NCI-H226 (cell line): Measurements from ENCODE around the gene AGA.
A peak's percentile ranks its signal among the peaks of the same experiment; 100 is the strongest.

Source experiments
- DNase-seq: peaks from one replicate; pipeline ENCODE4 v3.0.0-alpha.2; 2015

Gene AGA

DNA sequence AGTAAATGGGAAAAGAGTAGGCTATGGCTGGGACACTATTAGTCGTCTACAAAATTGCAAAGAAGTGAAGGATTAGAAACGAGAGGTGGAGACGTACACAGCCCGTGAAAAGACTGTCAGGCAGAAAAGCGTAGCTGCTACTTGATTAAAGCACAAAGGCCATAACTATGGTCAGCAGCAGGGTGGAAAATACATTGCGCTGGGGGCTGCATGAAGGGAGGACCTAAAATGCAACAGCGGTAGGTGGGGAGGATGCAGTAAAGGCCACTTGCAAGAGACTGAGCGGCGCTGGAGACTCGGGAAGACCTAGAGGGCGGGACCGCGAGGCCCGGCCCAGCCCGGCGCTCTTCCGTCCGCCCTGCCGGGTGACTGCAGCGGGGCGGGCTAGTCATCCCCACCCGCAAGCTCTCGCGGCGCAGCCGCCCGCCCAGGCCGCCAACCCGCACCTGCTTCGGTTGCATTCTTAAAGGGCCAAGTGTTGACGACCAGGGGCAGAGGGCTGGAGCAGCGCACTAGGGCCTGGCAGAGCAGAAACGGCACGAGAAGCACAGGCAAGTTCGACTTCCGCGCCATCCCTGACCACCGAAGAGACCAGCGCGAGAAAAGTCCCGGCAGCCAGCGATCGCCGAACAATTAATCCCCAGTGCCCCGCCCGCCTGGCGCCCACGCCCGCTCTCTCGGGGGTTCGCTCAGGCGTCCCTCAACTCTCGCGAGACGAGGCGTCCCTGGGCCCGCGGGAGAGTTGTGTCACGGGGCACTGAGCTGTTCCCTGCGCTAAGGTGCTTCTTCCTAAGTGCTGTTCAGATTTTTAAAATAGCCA is at the start of gene AGA:
Gene AGA, minus strand, starts transcription at position 635 of the 820 bp plus-strand sequence. Its CDS starts 62 bp downstream, at position 573.
- DNase-seq = peak; percentile 85

DNA sequence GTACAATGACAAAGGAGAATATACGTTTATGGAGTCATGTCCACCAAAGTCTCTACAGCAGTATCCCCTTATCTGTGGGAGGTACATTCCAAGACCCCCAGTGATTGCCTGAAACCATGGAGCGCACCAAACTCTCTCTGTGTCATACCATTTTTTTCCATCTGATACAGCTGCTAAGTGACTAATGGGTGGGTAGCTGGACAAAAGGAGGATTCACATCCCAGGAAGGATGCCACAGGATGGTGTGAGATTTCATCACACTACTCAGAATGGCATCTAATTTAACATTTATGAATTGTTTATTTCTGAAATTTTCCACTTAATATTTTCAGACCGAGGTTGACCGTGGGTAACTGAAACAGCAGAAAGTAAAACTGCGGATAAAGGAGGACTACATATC is 49.8 kb upstream of the AGA start:
- DNase-seq = no peak

- no peak for DNase-seq
Observed at GRCh38 chr4:177490769-177491168, 48.5 kb upstream of the AGA start.

DNA sequence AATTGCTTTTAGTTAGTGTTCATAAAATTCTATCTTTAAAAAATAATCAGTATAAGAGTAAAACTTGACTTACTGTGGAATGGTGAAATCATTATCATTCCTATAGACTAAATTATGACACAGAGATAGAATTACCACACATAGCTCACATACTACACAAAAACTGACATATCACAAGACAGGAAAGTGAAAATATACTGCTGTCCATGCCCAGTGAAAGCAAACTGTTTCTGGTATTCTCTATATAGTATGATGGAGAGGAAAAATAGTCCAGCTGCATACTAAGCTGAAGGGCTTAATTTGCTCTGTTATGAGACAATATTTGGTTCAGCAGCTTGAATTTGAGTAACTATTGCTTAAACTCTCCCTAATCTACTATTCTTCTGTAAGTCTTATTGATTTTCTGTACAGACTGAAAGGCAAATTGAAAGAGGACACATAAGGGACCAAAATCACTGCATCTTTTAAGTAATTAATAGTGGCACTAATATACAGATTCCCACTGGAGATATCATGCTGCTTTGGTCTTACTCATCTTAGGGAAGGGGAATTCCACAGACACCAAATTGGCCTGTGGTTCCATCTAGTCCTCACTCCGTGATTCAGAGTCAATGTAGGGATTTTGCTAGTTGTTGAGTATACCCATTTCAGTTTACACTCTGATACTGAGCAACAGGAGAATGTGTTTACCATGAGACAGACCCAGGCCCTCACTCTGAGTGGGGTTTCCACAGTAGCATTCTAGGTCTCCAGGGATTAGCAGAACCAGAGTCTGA is 47.4 kb upstream of the AGA start:
- no peak for DNase-seq

DNA sequence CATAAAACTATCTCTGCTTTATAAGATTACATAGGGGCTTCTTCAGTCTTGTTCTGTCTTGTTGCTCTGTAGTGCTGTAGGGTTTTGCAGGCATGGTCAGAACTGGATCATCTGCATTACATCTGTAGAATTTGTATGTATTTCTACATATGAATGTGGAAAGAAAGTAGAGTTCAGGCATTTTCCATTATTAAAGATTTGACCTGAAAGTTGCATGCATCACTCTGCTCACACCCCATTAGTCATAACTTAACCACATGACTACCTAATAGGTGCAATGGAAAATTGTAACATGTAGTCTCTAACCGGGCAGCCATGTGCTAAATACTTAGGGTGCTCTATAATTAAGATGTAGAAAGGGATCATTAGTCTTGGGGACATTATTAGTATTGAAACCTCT is 45.7 kb upstream of the AGA start:
- no peak for DNase-seq

- no peak for DNase-seq
Observed at GRCh38 chr4:177485528-177485927, 43.3 kb upstream of the AGA start.

GRCh38 chr4:177484613-177485021 is 42.4 kb upstream of the AGA start:
- peak; percentile 60 for DNase-seq

- no peak for DNase-seq
Observed at GRCh38 chr4:177483760-177484159, 41.5 kb upstream of the AGA start.

DNA sequence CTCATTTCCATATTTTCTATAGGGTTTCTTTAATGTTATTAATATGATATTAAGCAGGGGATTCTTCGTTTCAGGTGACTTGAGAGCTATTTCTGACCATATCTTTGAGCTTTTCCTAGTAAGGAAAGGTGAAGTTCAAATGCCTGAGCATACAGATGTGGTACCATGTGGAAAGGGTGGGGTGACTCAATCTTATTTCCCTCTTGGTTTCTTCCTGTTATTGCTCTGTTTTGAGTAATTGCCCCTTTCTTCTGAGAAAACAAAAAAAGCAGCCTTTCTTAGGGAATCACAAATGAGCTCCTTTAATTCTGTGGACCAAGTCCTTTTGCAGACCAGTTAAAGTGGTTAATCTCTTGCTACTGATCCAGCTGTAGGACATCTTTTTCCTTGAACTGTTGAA is 41.0 kb upstream of the AGA start:
- DNase-seq = no peak

DNA sequence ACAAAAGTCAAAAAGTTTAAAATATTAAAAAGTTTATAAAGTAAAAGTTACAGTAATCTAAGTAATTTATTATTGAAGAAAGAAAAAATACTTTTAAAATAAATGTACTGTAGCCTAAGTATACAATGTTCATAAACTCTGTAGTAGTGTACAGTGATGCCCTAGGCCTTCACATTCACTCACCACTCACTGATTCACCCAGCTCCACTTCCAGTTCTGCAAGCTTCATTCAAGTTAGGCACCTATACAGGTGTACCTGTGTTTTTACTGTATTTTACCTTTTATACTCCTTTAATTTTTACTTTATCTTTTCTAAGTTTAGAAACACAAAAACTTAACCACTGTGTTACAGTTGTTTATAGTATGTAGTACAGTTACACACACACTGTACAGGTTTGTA is 40.1 kb upstream of the AGA start:
- no peak for DNase-seq

- peak; percentile 62 for DNase-seq
Observed at GRCh38 chr4:177480795-177481194, 38.6 kb upstream of the AGA start.

DNA sequence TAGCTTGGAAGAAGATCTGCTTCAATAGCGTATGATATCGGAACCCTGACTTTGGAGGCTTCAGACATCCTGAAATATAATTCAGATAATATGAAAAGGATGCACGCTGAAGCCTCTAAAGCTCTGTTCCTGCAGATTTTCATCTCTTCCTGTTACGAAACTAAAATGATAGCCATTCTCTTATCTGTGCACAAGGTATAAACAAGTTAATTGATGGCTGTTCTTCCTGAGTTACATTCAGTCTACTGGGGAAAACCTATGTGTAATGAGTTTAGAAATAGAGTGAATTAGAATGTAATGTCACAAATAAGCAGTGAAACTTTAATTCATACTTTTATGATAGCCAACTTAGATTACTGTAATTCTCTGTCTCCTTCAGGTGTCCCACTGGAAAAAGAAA is 36.8 kb upstream of the AGA start:
- DNase-seq = no peak

- no peak for DNase-seq
Observed at GRCh38 chr4:177478496-177478895, 36.3 kb upstream of the AGA start.

DNA sequence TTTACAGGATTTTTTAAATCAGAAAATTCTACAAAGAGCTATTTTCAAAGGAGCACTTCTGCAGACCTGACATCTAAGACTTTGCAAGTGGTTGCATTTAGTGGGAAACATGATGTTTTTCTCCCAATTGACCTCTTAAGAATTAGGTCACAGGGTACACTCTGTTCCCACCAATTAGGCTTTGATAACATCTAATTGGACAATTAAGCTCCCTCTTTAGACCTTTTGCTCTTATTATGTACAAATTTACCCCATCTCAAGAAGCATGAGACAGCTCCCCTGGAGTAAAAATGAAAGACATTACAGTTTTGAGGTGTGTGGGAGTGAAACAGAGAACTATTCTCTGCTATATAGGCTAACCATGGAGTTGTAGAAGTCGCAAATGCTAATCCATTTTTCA is 31.8 kb upstream of the AGA start:
- DNase-seq = no peak

- no peak for DNase-seq
Observed at GRCh38 chr4:177464026-177464425, 21.8 kb upstream of the AGA start.

- peak; percentile 68 for DNase-seq
Observed at GRCh38 chr4:177461606-177462005, 19.4 kb upstream of the AGA start.

DNA sequence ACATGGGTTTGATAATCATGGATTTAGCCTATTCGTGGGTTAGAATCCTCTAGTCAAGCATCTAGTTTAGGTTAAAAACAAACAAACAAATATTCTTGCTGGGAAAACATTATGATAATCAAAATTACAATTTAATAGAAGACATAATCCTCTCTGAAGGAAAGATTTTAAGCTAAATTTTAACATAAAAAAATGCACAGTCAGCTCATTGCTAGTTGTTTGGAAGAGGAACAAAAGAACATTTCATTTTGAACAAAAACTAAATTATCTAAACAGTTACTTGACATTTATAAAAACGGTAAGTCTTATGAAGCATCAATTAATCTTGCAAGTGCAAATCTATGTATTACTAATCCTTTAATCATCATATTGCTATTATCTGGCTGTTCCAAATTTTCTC is 18.2 kb upstream of the AGA start:
- DNase-seq = no peak

DNA sequence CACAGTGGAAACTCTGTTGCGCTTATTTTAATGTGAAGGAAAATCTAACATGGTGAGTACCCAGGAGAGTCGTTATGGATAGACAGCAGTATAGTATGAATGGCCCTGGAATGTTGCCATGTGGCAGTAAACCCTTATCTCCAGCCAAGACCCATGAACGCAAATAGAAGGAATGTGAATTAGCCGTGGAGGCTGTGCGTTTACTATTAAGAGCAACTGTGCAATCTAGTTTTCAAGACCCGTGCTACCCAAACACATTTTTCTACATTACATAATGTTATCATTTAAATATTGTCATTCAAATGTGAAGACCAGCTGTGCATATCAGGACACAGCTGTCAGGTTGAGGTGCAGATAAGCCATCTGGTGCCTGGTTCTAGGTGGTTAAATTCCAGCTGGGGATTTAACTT is 13.3 kb upstream of the AGA start:
- DNase-seq = peak; percentile 13

DNA sequence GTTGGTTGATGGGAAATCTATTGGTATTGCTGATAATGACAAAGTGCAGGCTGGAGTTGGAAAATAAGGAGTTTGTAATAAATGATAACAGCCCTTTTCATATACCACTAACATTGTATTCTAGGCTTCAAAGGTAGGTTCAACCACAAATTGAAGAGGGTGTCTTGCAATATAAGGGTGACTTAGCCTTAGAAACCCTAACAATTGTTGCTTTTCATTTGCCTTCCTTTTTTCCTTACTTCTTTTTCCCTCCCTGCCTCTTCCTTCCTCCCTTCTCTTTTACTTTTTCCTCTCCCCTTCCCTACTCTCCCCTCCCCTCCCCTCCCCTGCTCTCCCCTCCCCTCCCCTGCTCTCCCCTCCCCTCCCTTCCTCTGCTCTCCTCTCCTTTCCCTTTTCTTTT is 10.9 kb upstream of the AGA start:
- DNase-seq = no peak

GRCh38 chr4:177451108-177451500 is 8.9 kb upstream of the AGA start:
- no peak for DNase-seq

DNA sequence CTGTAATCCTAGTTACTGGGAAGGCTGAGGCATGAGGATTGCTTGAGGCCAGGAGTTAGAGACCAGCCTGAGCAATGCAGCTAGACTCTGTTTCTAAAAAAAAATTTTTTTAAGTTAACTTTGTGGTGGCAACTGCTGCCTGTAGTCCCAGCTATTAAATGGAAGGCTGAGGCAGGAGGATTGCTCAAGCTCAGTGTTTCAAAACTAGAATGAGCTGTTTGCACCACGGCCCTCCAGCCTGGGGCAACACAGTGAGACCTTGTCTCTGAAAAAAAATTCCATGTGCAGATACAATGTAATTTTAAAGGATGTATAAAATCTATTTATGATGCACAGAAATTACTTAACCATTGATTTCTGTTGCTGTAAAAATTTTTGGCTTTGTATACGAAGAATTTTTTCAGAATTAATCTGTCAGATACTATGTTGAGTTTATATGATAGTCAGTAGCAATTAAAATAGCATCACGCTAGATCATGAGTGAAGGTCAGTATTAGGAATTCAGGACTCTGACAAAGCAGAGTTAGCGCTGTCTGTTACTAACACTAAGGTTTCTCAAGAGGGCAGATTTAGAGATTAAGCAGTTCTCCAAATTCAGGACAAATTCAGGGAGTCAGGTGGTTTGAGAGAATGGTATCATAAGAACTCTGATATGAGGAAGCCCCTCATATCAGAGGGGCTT is 8.3 kb upstream of the AGA start:
- peak; percentile 27 for DNase-seq

DNA sequence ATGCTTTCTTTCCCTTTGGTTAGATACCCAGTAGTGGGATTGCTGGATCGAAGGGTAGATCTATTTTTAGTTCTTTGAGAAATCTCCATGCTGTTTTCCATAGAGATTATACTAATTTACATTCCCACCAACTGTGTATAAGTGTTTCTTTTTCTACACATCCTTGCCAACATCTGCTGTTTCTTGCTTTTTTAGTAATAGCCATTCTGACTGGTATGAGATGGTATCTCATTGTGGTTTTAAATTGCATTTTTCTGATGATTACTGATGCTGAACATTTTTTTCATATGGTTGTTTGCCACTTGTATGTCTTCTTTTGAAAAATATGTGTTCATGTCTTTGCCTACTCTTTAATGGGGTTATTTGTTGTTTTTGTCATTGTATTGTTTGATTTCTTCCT is 6.6 kb upstream of the AGA start:
- no peak for DNase-seq

- no peak for DNase-seq
Observed at GRCh38 chr4:177447417-177448004, 5.3 kb upstream of the AGA start.
